DMS153 (cell line): Measurements from ENCODE around the gene SPP2.
A peak's percentile ranks its signal among the peaks of the same experiment; 100 is the strongest.

ENCODE experiments used
- DNase-seq: peaks from one replicate; lab custom pipeline; 2025; lab: John Stamatoyannopoulos, UW

Gene SPP2

DNA sequence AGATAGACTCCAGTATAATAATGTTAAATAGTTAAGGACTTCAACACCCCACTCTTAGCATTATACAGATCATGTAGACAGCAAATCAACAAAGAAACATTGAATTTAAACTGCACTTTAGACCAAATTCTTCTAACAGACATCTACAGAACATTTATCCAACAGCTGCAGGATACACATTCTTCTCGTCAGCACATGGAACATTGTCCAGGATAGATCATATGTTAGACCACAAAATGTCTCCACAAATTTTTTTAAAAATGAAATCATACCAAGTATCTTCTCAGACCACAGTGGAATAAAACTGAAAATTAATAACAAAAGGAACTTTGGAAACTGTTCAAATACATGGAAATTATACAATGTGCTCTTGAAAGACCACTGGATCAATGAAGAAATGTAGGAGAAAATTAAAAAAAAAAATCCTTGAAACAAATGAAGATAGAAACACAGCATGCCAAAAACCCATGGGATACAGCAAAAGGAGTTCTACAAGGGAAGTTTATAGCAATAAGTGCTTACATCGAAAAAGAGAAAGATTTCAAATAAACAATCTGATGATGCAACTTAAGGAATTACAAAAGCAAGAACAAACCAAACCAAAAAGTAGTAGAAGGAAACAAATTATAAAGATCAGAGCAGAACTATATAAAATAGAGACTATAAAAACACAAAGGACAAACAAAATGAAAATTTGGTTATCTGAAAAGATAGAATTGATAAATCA lies 12.3 kb upstream of the SPP2 start:
- DNase-seq: no peak

DNA sequence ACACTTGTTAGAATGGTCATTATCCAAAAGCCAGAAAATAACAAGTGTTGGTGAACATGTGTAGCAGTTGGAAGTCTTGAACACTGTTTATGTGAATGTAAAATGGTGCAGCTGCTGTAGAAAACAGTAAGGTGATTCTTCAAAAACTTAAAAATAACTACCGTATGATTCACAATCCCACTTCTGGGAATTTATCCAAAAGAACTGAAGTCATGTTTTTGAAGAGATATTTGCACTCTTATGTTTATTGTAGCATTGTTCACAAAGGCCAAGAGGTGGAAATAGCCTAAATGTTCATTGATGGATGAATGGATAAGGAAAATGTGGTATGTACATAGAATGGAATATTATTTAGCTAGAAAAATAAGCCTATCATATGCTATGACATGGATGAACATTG lies 6.3 kb upstream of the SPP2 start:
- DNase-seq: no peak

DNA sequence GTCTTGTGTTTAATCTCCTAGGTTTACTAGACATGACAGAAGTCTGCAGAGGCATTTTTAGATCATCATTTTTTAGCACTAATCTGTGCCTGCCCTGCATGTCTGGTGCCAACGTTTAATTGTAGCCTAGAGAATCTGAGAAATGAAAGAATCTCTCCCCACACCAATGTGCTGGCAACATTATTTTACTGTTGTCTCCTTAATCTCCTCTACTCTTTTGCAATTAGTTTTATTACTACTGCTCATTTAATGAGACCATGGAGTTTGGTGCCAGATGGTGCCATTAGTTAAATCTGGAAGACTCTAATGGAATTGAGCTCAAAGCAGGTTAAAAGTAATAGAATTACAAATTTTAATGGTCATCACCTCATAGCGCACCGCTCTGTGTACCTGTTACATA lies 4.0 kb upstream of the SPP2 start:
- DNase-seq: no peak

DNA sequence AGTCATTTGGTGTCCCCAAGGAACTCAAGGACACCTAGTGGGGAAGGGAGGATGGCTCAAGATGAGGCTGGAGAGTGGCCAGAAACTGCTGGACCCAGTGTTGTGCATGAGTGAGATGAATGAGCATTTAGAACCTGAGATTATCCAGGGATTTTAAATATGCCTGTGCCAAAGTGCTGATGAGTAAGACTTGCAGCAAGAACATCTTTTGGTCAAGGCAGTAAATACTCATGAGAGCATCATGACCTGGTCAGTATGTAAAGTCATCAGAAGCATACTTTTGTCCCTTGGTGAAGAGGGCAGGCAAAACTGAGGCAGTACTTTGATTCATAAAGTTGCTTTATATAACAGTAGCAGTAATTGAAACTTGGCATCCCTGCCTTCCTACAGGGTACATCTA lies 3.1 kb upstream of the SPP2 start:
- DNase-seq: no peak

DNA sequence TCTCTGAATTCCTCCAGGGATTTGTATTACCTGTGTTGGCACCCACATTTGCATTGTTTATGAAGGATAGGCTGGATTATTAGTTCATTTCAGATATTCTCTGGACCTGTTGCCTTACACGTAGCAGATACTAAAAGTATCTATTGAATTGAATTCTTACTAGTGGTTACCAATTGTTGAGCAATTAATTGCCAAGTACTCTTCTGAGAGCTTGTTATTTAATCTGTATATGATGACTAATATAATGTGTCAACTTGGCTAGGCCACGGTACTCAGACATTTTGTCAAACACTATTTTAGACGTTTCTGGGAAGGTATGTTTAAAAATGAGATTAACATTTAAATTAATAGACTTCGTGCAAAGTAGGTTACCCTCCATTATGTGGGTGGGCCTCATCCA lies 2.5 kb upstream of the SPP2 start:
- no peak for DNase-seq

DNA sequence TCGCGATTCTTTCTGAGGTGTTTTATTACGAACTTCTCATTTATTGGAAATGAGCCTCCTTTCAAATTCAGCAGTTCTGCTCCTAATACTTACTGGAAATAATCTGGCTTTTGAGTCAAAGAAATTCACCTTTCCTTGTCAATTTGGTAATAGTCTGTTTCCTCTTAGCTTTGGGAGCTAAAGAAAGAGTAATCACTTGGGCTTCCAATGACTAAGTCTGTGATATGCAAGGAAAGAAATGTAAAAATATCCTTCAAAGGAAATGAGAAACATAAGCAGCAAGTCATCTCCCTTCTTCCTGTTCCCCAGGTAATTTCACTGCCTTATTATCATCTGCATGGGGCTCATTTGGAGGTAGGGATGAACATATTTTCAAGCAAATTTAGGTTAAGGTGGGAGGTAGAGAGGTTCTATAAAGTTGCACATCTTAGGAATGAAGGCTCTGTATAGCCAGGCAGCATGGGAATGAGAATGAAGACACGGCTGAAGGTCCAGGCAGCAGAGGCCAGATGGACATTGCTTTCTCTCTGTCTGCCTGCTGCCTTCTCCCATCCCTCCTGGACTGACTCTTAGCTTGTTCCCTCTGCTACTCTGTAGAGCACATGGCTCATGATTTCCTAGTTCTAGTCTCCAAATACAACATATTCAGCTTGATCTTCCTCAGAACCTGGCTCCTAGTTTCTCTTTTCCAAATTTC lies 1.0 kb downstream of the SPP2 start:
- no peak for DNase-seq

DNA sequence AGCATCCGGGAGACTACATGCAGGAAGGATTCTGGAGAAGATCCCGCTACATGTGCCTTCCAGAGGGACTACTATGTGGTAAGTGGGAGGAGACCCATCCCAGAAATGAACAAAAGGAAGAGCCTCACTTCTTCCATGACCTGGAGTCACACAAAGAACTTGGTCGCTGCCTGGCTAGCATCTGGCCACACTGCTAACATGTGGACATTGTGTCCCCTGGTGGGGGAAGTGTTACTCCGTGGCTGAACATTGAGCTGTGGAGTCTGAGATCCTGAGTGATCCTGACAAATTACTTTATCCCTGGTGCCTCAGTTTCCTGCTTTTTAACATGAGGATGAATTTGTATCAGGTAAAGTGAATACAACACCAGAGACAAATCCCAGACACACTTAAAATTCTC lies 8.4 kb downstream of the SPP2 start:
- no peak for DNase-seq

DNA sequence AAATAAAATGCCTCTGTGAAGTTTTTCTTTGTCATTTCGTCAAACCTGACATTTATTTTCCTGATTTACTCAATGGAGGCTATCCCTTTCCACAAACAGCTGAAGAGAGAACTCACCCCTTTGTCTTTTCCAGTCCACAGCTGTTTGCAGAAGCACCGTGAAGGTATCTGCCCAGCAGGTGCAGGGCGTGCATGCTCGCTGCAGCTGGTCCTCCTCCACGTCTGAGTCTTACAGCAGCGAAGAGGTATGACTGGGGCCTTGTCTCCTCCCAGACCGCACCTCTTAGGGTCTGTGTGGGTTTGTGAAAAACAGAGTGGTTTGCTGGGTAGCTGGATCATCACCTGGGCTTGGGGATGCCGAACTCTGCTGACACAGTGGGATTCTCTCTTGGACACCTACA lies 9.7 kb downstream of the SPP2 start:
- peak; percentile 55 for DNase-seq

DNA sequence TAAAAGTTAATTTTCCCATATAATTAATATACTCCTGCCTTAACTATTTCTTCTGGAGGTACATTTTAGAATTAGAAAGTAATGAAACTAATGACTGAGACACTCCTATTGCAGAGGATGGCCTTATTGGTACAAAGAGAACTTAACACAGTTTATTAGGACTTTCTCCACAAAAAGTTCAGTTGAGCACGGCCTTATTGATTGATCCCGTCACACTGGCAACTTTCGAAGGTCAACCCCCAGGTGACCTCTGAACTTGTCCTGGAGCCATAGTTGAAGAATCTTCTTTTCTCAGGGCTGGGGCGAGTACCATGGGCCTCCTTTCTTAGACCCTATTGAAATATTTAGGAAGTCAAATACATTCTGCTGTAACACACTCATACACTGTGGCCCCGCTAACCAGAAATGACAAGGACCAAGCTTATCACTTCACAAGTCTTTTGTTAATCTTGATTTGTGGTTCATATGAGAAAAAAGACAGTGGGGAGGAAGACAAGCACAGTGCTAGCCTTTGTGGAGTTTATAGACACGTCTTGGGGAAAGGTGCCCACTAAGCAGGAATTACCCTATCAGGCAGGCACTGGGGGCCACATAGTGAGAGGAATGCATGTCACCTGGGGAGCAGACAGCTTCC lies 11.2 kb downstream of the SPP2 start:
- DNase-seq: no peak

DNA sequence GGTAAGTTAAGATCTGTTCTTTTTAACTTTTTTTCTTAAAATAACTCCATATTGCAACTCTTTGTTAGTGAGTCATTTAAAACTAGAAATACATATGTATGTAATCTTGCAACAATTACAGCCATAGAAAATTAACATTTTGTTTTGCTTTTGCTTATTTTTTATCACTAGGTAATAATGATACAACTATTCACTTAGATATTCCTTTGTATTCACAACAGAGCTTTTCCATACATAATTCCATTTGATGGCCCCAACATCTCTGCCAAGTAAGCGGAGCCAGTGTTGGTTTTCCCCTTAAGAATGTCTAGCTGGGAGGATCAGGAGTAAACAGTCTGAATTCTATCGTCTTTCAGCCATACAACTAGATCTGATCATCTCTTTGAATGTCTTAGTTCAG lies 16.1 kb downstream of the SPP2 start:
- DNase-seq: no peak

DNA sequence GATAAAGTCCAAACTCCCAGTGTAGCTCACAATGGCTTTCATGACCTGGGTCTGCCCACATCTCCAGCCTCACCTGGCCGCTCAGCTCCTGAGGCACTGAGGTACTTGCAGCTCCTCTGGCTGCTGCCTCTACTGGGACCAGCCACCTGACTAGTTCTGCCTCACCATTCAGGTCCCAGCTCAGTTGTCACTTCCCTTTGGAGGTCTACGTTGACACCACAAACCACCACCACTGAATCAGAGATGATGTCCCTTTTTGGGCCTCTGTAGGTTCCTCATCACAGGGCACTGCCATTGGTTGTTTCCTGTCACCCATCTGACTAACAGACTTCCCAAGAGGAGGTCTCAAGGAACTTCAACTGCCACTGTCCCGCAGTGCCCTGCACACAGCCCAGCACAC lies 21.2 kb downstream of the SPP2 start:
- DNase-seq: no peak

DNA sequence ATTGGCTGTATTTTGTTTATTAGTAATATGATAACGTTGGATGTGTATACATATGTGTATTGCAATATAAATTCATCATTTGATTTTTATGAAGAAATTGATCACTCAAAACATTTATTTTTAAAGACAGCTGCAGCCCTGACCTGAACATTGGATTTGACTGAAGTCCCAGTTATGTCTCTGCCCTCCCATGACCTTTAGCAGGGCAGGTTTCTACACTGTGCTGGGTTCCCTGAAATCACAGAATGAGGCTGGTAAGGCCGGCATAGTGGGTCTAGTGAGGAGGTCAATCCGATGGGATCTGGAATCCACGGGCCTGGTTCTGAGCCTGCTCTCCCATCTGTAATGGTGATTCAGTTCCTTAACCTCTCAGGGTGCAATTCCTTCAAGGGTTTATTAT lies 22.0 kb downstream of the SPP2 start:
- no peak for DNase-seq

DNA sequence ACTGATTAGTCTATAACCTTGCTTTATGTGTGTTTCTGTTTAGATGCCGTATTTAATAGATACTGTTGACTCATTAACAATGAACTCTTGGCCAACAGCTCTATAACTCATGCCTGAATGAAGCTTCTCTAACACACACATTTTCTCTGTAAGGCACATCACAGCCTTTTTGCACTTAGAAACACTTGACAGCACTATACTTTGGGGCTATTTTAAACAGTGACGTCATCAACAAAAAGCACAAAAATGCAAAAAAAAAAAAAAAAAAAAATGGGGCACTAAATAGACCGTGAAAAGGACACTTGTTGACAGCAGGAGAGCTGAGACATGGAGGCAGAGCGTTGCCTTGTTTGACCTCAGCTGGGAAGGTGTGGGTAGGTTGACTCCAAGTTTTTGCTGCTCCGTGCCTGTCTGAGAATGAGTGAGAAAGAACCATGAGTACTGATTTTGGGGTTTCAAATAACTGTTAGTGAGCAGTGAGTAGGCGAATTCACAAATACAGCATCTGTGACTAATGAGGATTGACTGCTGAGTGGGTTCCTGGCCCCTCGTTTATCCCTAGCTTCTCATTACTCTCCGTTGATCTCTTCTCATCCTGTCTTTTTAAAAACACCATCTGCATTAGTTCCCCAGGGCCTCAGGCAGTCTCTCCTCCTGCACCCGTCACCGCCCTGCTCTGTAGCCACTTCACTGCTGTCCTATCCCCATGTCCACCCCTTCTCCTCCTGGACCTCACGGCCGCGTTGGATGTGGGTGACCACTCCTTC lies 24.4 kb downstream of the SPP2 start:
- no peak for DNase-seq

DNA sequence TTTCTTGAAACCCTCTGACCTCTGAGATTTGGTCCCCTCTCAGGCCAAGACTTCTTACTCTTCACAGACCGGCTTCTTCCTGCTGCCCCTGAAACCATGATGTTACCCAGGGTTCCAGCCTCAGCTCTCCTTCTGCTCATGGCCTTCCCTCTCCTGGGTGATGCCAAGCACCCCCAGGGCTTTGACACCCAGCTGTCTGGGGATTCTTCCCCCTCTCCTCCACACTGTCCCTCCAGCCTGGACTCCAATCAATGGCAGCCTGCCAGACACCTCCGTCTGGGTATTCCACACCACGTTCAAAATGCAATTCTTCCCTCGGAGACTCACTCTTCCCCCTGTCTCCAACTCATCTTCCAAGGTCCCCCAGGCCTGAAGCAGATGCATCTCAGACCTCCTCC lies 25.0 kb downstream of the SPP2 start:
- DNase-seq: no peak

DNA sequence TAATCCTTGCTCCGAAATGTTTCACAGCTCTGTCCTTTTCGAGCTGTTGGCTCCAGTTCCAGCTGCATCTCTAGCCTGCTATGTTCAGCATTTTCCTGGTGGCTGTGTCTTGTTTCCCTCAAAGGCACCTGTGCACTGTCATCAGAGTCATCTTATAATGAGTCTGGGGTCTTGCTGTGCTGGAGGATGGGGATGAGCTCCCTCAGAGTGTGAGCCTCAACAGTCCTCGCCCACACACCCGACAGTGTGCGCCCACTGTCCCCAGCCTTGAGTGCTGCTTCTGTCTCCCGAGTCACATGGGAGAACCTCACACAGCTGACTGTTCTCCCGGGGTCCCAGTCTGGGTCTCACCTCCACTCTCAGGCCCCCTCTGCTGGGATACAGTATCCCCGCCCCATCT lies 25.4 kb downstream of the SPP2 start:
- no peak for DNase-seq

DNA sequence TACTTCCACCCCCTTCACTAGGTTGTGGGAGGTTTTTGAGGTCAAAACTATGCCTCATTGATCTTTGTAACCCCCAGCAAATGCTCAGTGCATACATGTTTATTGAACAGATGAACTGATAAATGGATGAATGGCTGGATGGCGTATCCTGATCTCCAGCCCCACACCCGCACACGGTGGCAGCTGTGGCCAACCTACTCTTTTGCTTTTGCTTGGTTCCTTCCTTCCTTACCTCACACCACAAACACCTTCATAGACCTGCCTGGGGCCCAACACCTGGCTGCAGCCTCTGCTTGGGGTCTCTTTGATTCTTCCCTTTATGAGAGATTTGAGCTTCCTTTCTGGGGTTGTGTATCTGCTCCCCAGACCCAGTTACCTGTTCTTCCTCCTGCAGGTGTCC lies 25.9 kb downstream of the SPP2 start:
- no peak for DNase-seq

DNA sequence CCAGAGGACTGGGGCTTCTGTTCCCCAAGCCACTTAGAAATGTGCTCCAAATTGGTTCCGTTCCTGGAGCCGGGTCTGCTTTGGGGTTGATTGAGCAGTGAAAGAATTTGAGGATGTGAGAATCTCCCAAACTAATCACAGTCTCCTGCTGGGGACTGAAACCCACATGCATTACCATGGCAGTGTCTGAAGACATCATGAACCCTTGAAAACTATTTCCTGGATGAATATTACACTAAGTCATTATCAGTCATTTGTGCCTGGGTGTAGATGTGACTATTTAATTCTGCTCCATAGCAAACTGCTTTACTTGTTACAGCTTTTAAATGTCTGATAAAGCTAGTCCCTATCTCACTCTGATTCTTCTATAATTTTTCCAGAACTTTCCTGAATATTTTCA lies 27.6 kb downstream of the SPP2 start:
- DNase-seq: no peak

DNA sequence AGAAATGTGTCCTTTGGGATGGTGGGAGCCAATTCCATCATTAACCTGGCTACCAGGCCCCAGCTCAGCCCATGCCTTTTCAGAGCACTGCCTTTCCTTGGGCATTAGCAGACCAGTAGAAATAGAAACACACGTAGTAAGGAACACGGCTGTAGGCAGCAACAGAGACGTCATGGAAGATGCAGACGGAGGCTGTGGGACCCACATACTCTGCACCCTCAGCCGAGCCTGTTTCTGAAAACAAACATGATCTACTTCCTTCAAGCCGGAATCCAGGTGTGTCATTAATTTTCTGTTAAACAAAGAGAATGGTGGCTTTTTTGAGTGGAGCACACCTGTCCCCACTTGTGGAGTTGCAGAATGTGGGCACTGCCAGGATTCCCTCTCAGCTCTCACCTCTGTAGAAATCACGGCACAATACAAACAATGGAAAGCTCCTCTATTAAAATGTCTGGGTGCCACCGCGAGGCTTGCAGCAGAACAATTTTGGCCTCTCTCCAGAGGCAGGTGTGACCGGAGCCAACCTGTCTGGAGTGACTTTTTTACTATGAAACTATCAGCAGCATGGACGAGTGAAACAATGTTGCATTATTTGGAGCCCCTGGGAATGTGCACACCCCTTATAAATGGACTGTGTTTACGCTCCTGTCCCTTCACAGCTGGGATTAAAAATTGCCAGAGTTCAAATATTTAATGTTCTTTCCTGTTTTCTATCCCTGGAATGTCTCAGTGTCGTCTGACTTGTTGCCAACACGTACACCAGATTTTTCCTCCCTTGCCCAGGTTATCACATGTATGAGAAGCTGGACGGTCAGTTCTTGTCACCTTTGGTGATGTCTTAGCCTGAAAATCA lies 31.7 kb downstream of the SPP2 start:
- DNase-seq: peak; percentile 93

DNA sequence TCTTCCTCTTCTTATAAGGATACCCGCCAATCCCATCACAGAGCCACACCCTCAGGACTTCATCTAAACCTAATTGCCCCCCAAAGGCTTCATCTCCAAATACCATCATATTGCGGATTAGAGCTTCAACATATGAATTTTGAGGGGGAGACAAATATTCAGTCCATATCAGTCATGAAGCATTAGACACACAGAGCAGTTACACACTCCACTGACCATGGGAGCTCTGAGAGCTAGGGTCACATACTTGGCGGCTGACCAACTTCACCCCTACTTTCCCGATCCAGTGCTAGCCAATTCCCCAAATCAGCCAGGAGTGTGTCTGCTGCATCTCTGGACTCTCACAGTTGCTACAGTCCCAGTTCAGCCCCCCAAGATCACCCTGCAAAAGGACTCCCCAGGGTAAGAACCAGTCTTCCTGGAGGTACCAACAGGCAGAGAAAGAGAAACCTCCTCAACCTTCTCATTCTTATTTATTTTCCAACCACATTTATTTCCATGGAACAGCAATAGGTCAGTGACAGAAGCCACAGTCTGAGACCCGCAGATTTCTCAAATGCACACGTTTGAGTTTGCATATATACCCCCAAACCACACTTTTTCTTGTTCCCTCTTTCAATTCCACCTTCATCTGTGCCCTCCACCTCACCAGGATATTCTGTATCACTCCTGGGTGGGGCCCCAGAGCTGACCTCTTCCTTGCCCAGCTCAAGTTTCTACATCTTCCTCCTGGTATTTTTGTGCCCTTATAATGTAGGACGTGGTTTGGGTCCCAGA lies 33.3 kb downstream of the SPP2 start:
- DNase-seq: no peak

DNA sequence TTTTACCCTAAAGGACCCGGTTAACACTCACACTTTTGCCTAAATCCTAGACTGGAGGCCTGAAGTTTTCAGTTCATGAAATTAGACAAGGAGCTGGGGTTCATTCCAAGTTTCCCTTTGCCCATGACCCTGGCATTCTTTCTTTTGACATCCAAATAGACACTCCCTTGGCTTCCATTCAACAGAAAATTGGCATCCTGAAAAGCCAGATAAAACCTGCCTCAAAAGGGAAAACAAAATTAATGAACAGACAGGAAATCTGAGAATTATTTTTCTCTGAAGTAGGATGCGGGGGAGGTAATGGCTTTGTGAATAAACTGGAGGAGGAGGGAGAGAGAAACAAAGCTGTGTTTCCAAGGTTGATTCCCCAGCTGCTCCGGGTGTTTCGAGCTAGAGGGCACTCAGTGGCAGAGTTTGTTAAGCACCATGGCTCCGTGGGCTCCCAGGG lies 41.0 kb downstream of the SPP2 start:
- no peak for DNase-seq

DNA sequence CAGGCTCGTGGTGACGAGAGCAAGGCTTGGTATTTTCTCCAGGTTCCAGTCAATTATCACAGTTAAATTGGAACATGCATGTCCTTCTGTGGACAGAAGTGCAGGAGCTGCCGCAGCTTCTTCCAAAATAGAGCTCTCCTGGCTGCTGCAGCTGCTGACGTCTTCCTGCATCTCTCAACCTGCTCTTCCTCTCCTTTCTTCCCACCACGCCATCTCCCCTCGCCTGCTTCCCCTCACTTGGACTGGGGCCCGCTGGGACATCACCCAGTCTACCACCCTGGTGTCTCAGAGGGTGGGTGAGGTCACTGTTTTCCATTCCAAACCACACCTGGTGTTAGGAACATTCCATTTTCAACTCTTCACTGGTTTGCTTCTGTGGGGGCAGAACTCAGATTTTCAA lies 41.4 kb downstream of the SPP2 start:
- no peak for DNase-seq
